Thymus (tissue), 11 donors: ENCODE results near the gene XRCC4. TPM values are rescaled to one million over a fixed set of nuclear protein-coding genes. Genes with fewer than 3 reads are reported as not detected.
A peak's percentile ranks its signal among the peaks of the same experiment; 100 is the strongest.

ENCODE experiments used
- DNase-seq, 9 donors: peaks; one replicate each; pipeline ENCODE4 v3.0.0-alpha.2; 2013; ENCODE audit warnings: low spot score in 9 of 9, low read depth in 6 of 9, missing footprints in 1 of 9
- H3K27ac ChIP-seq, 2 donors: one replicate each; pipeline ENCODE4 v1.5.1; 2013; ENCODE audit warnings: control low read depth in 1 of 2, low read depth in 1 of 2, low read length in 1 of 2, mild to moderate bottlenecking in 1 of 2, moderate library complexity in 1 of 2
- H3K27me3 ChIP-seq, 2 donors: one replicate each; pipeline ENCODE4 v1.5.1; 2013; ENCODE audit warnings: low read length in 1 of 2; ENCODE audit not compliant: control insufficient read depth in 2 of 2, insufficient read depth in 1 of 2
- H3K36me3 ChIP-seq, 2 donors: one replicate each; pipeline ENCODE4 v1.5.1; 2013; ENCODE audit warnings: low read length in 1 of 2, mild to moderate bottlenecking in 1 of 2, moderate library complexity in 1 of 2; ENCODE audit not compliant: control insufficient read depth in 2 of 2, insufficient read depth in 2 of 2
- H3K4me1 ChIP-seq, 2 donors: one replicate each; pipeline ENCODE4 v1.5.1; 2013; ENCODE audit warnings: low read length in 2 of 2; ENCODE audit not compliant: control insufficient read depth in 2 of 2, insufficient read depth in 2 of 2
- H3K4me3 ChIP-seq, 2 donors: one replicate each; pipeline ENCODE4 v1.5.1; 2013; ENCODE audit warnings: low read length in 2 of 2, control low read depth in 1 of 2, mild to moderate bottlenecking in 1 of 2
- H3K9me3 ChIP-seq, 2 donors: one replicate each; pipeline ENCODE4 v1.5.1; 2013; ENCODE audit warnings: low read length in 1 of 2, mild to moderate bottlenecking in 1 of 2; ENCODE audit not compliant: control insufficient read depth in 2 of 2, insufficient read depth in 1 of 2
- WGBS: extraction: QIAGEN DNeasy Blood & Tissue Kit; methylation state at CpG from one replicate; pipeline ENCODE4 v1.1.7; 2013; 5-methylcytosine and 5-hydroxymethylcytosine counted together
- polyA plus RNA-seq: library from polyadenylated mRNA; stranded (reverse); fragments of 200-250 nt; gene quantifications from one replicate; pipeline ENCODE4 v1.2.3, GENCODE V29; 2013
- total RNA-seq: library from RNA; stranded (reverse); fragments of 120-200 nt; gene quantifications from one replicate; pipeline ENCODE4 v1.2.4, GENCODE V29; 2013
- donor health status: healthy.

XRCC4 gene
- total and polyA plus RNA-seq, 2 donors, result 12.5 to 21.3 TPM

GRCh38 chr5:83099445-83099844 lies 22.1 kb downstream of the XRCC4 start:
- Histone ChIP-seq H3K4me1 (peaks cover 4 to 13% of the 10 kb centered on the region in 2 donors), H3K9me3 (no peaks in the 10 kb centered on the region), H3K27me3 (no peaks in the 10 kb centered on the region), H3K4me3 (no peak overlapping the region), H3K36me3 (no peaks in the 10 kb centered on the region), H3K27ac (peak overlapping the region in 1 of 2 donors; percentile 53)
- DNase-seq, result peak in 1 of 9 donors; percentile 24
- WGBS, result 96% methylated on average over 1 of the region's 1 CpG

GRCh38 chr5:83101514-83101913 lies 24.2 kb downstream of the XRCC4 start:
- Histone ChIP-seq H3K9me3 (no peaks in the 10 kb centered on the region), H3K4me1 (peaks cover 4 to 13% of the 10 kb centered on the region in 2 donors), H3K27me3 (no peaks in the 10 kb centered on the region), H3K4me3 (no peak overlapping the region), H3K27ac (no peak overlapping the region), H3K36me3 (no peaks in the 10 kb centered on the region)
- DNase-seq, result no peak
- WGBS, result 98% methylated on average over 1 of the region's 1 CpG

DNA sequence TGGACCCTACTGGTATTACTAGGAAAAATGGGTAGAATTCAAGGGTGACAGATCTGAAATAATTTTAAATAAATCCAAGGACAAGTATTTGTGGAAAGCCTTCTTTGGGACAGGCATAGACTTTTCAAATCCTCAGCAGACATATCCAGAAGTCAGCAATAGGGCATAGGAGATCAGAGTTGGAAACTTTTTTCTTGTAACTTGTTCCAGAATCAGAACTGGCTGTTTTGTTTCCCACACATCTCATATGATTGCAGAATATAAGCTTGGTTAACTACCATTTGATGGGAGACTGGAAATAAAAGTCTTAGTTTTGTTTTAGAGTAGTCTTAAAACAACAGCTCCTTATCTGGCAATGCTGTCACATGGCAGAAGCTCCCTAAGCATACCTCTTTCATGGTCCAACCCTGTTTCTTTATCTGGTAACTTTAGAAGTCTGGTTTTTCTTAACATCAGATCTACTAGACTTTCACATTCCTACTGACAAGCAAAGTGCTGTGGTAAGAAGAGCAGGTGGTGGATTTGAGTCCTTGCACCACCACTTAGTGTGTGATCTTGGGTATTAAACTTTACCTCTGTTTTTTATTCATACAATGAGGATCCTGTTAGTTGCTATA lies 25.1 kb downstream of the XRCC4 start:
- Histone ChIP-seq H3K4me1 (peaks cover 4 to 13% of the 10 kb centered on the region in 2 donors), H3K27ac (peak overlapping the region in 1 of 2 donors; percentile 76), H3K27me3 (no peaks in the 10 kb centered on the region), H3K36me3 (no peaks in the 10 kb centered on the region), H3K4me3 (no peak overlapping the region), H3K9me3 (no peaks in the 10 kb centered on the region)
- peak; percentile 6 to 79 (median 49) for DNase-seq

DNA sequence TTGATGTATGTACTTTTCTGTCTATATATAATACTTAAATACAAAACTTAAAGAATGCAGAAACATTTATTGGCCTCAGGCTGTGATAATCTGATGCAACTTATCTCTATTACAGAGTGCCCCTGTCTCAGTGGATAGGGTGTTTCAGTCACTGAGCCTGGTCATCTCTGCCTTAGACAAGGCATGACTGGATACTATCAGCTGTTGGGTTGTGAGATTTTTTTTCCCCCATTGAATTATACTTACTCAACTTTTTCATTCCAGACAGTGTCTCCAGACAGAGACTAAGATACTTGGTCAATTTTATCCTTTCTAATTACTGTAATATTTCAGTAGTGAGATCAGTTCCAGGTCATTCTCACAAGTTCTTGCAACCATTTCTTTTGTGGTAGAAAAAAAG lies 26.7 kb downstream of the XRCC4 start:
- Histone ChIP-seq H3K9me3 (no peaks in the 10 kb centered on the region), H3K36me3 (no peaks in the 10 kb centered on the region), H3K27ac (no peak overlapping the region), H3K4me1 (peaks cover 4 to 13% of the 10 kb centered on the region in 2 donors), H3K4me3 (no peak overlapping the region), H3K27me3 (no peaks in the 10 kb centered on the region)
- DNase-seq, result no peak

DNA sequence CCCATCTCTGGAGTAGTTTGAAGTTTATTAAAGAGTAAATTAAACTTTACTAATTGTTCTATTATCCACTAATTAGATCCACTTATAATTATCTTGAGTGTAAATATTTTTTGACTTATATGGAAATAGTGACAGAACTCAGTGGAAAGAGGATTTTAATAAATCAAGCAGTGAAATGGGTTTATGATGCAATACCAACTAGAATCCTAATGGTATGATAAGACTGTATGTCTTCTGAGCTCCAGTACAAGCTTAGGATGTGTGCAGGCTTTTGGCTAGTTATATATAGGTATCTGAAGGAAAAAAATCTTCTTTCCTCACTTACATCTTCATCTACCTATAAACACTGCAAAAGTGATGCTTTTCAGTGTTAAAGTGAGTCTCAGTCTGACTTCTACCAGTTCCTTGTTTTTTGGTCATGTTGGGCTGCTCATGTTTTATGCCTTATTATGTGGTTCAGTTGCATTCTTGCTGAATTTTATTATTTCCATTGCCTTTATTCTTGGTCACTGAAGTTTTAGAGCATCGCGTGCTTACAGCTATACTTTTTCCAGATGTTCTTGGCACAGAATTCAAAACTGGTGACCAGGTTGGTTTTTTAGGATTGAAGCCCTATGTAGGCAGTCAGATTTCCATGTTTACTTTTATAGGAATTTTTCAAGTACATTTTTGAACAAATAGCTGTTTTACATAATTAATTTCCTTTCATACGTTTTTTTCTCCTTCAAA lies 30.5 kb downstream of the XRCC4 start:
- Histone ChIP-seq H3K9me3 (no peaks in the 10 kb centered on the region), H3K36me3 (no peaks in the 10 kb centered on the region), H3K27me3 (no peaks in the 10 kb centered on the region), H3K27ac (no peak overlapping the region), H3K4me1 (no peaks in the 10 kb centered on the region), H3K4me3 (no peak overlapping the region)
- no peak for DNase-seq
- 98% methylated on average over 3 of the region's 3 CpGs for WGBS

DNA sequence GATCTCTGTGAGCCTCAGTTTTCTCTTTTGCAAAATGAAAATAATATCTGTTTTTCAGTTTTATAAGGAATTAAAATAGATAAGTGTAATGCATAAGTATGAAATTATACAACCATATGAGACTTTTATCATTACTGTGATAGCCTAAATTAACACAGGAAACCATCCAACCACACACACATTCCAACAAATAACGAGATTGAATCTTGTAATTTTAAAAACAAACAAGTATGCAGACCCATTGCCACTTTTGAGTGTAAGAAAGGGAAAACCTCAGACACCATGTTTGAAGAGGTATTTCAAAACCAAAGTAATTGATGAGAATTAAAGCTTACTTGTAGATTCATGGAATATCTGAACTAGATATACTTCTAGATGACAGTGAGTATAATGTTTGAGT lies 32.0 kb downstream of the XRCC4 start:
- WGBS, result 80% methylated on average over 1 of the region's 1 CpG
- Histone ChIP-seq H3K4me1 (no peaks in the 10 kb centered on the region), H3K27me3 (no peaks in the 10 kb centered on the region), H3K27ac (no peak overlapping the region), H3K9me3 (peaks cover 0 to 12% of the 10 kb centered on the region in 2 donors), H3K36me3 (peaks cover 2 to 4% of the 10 kb centered on the region in 2 donors), H3K4me3 (no peak overlapping the region)
- DNase-seq, result no peak

- DNase-seq, result no peak
- WGBS, result 98% methylated on average over 1 of the region's 1 CpG
- peaks cover 0 to 12% of the 10 kb centered on the region in 2 donors for H3K9me3 ChIP-seq
- H3K27me3 ChIP-seq, result no peaks in the 10 kb centered on the region
- H3K4me1 ChIP-seq, result no peaks in the 10 kb centered on the region
- H3K27ac ChIP-seq, result no peak overlapping the region
- H3K4me3 ChIP-seq, result no peak overlapping the region
- H3K36me3 ChIP-seq, result peaks cover 4 to 5% of the 10 kb centered on the region in 2 donors
Observed at GRCh38 chr5:83115816-83116215, 38.5 kb downstream of the XRCC4 start.

DNA sequence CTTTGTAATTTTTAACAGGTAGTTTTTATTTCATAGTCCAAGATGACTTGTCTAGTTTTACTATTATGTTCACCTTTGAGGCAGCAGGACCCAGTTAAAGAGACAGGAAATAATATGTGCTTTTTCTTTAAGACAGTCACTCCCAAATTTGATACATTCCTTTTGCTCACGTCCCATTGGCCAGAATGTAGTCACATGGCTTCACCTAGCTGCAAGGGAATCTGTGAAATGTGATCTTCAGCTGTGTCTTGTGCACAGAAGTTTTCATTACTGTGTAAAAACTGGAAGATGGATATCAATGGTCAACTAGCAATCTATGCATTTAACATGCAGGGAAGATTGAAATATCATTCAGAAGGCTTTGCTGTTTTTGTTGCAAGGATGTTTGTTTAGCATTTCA lies 41.1 kb downstream of the XRCC4 start:
- Histone ChIP-seq H3K9me3 (peaks cover 0 to 6% of the 10 kb centered on the region in 2 donors), H3K27ac (no peak overlapping the region), H3K36me3 (peaks cover under 1 to 5% of the 10 kb centered on the region in 2 donors), H3K4me3 (no peak overlapping the region), H3K4me1 (no peaks in the 10 kb centered on the region), H3K27me3 (no peaks in the 10 kb centered on the region)
- DNase-seq, result no peak
- WGBS, result 94% methylated on average over 1 of the region's 1 CpG

GRCh38 chr5:83118976-83119375 lies 41.6 kb downstream of the XRCC4 start:
- no peak overlapping the region for H3K4me3 ChIP-seq

More at GRCh38 chr5:83118976-83119375, 41.6 kb downstream of the XRCC4 start:
- no peaks in the 10 kb centered on the region for H3K27me3 ChIP-seq
- no peak overlapping the region for H3K27ac ChIP-seq
- no peaks in the 10 kb centered on the region for H3K4me1 ChIP-seq
- peaks cover 0 to under 1% of the 10 kb centered on the region in 2 donors for H3K9me3 ChIP-seq
- DNase-seq, result no peak
- 99% methylated on average over 1 of the region's 1 CpG for WGBS
- peaks cover 0 to 5% of the 10 kb centered on the region in 2 donors for H3K36me3 ChIP-seq
